ENCODE measurements around the gene WHAMM. TPM values are rescaled to one million over a fixed set of nuclear protein-coding genes. Genes with fewer than 3 reads are reported as not detected.

The WHAMM gene
- total RNA-seq, 4 donors from 2014 or later: 9.6 to 17.4 (median 14.2) TPM

DNA sequence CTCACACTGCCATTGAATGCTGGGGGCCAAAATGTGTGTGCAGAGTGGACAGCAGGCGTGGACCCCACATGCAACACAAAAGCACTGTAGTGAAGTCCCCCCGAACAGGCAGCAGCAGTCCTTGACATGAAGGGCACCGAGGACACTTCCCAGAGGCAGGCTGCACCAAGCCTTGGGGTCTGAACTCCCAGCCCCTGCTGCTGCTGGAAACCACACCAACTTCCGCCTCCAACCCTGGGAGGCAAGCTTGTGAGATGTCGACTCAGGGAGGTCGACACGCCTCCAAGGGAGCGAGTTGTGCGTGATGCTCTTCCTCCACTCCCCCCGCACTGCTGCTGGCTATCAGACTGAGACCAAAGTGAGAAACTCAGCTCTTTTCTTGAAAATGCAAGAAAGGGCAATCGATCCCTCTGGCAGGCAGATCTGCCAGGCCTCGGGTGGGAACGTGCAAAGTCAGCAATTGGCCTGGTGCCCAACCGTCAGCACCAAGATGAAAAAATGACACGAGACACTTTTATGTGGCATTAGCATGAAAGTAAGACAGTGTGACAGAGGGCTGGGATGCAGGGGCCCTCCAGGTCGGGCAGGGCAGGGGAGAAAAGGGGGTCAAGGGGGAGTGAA lies 43.6 kb downstream of the WHAMM start:
- DNase-seq (ENCODE audit: extremely low spot score): no peak
- Histone ChIP-seq H3K27ac (replicated peaks in 1 of 4) (no peak overlapping the region), H3K36me3 (peaks cover 0 to 18% (median 4%) of the 10 kb centered on the region in 4 donors), H3K9me3 (no peaks in the 10 kb centered on the region), H3K4me3 (no peak overlapping the region), H3K4me1 (peaks cover 6 to 15% (median 13%) of the 10 kb centered on the region in 4 donors), H3K27me3 (no peaks in the 10 kb centered on the region)
- intact Hi-C loops (cut with DNase I): loop anchor here (5.0 kb wide), 1 partner anchor 149 kb away; no protein-coding TSS in a partner anchor
- TF ChIP-seq EP300 (IDR thresholded peaks at IDR 0.05) (no peak), POLR2AphosphoS5 (IDR thresholded peaks at IDR 0.05) (no peak), POLR2A (IDR thresholded peaks at IDR 0.05; ENCODE audit: low read depth) (no peak)
- TF ChIP-seq, protein P1, sequence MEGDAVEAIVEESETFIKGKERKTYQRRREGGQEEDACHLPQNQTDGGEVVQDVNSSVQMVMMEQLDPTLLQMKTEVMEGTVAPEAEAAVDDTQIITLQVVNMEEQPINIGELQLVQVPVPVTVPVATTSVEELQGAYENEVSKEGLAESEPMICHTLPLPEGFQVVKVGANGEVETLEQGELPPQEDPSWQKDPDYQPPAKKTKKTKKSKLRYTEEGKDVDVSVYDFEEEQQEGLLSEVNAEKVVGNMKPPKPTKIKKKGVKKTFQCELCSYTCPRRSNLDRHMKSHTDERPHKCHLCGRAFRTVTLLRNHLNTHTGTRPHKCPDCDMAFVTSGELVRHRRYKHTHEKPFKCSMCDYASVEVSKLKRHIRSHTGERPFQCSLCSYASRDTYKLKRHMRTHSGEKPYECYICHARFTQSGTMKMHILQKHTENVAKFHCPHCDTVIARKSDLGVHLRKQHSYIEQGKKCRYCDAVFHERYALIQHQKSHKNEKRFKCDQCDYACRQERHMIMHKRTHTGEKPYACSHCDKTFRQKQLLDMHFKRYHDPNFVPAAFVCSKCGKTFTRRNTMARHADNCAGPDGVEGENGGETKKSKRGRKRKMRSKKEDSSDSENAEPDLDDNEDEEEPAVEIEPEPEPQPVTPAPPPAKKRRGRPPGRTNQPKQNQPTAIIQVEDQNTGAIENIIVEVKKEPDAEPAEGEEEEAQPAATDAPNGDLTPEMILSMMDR (IDR thresholded peaks at IDR 0.05): no peak
- WGBS: 66% methylated on average over 16 of the region's 16 CpGs

DNA sequence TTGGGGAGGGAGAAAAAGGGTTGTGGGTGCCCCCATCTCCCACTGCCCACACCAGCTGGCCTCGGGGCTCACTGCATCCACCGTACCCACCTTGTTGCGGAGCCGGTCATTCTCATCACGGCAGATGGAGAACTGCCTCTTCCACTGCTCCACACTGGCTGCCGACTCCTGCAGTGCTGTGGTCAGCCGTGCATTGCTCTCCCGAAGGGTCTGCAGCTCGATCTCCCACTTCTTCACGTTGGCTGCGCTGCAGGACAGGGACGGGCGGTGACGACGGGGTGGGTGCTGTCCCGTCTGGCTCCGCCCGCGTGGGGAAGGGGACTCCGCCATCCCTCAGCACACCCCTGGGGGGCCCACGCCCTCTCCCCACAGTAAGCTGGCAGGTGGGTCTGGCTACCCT lies 45.1 kb downstream of the WHAMM start:
- no peak overlapping the region for H3K4me3 ChIP-seq
- TF ChIP-seq, protein P1 (IDR thresholded peaks at IDR 0.05): no peak
- no peak for TF ChIP-seq EP300 (IDR thresholded peaks at IDR 0.05)
- no peak for TF ChIP-seq POLR2A (IDR thresholded peaks at IDR 0.05; ENCODE audit: low read depth)
- TF ChIP-seq POLR2AphosphoS5 (IDR thresholded peaks at IDR 0.05): no peak
- WGBS: 79% methylated on average over 7 of the region's 21 CpGs
- H3K9me3 ChIP-seq: no peaks in the 10 kb centered on the region
- intact Hi-C loops (cut with DNase I): loop anchor here (5.0 kb wide), 1 partner anchor 148 kb away; no protein-coding TSS in a partner anchor
- H3K27me3 ChIP-seq: no peaks in the 10 kb centered on the region
- H3K36me3 ChIP-seq: peaks cover 0 to 22% (median 6%) of the 10 kb centered on the region in 4 donors
- no peak for DNase-seq (ENCODE audit: extremely low spot score)
- peaks cover 6 to 8% (median 7%) of the 10 kb centered on the region in 4 donors for H3K4me1 ChIP-seq
- H3K27ac ChIP-seq (replicated peaks in 1 of 4): no peak overlapping the region

DNA sequence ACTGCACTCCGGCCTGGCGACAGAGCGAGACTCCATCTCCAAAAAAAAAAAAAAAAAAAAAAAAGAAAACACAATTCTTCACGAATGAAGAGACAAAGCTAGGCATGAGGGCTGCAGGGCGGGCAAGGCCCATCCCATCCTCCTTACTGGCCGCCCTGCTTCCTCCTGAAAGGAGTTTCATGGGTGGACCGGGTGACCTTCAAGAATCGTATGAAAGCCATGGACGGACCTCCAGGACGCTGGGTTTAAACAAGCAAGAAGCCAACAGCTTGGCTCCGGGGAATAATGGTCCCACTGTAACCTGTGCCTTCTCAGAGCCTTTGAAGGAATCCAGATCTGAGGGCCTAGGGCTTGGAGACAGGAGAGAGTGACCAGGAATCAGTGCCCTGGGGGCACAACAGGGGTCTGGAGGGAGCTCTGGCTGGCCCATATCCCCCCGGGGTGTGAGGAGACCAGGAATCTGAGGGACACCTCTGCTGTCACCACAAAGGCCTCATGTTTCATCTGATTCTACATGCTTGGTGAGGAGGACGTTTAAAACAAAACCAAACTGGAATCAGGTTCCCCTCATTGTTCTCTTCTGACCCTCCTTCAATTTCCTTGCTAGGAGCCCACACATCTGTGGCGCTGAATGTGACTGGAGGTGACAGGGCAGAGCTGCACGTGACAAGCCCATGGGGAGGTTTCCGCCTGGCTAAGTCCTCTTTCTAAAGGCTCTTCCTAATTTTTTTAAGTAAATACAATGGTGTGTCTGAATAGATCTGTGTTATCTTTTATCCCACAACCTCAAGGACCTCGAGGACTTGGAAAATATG lies 46.1 kb downstream of the WHAMM start:
- H3K4me1 ChIP-seq: no peaks in the 10 kb centered on the region
- intact Hi-C loops (cut with DNase I): no loop called here
- peaks cover 0 to 22% (median 6%) of the 10 kb centered on the region in 4 donors for H3K36me3 ChIP-seq
- H3K27ac ChIP-seq (replicated peaks in 1 of 4): no peak overlapping the region
- WGBS: 78% methylated on average over 16 of the region's 17 CpGs
- no peaks in the 10 kb centered on the region for H3K9me3 ChIP-seq
- DNase-seq (ENCODE audit: extremely low spot score): no peak
- TF ChIP-seq, protein P1 (IDR thresholded peaks at IDR 0.05): no peak
- TF ChIP-seq EP300 (IDR thresholded peaks at IDR 0.05): no peak
- TF ChIP-seq POLR2AphosphoS5 (IDR thresholded peaks at IDR 0.05): no peak
- no peak for TF ChIP-seq POLR2A (IDR thresholded peaks at IDR 0.05; ENCODE audit: low read depth)
- H3K27me3 ChIP-seq: no peaks in the 10 kb centered on the region
- H3K4me3 ChIP-seq: no peak overlapping the region

DNA sequence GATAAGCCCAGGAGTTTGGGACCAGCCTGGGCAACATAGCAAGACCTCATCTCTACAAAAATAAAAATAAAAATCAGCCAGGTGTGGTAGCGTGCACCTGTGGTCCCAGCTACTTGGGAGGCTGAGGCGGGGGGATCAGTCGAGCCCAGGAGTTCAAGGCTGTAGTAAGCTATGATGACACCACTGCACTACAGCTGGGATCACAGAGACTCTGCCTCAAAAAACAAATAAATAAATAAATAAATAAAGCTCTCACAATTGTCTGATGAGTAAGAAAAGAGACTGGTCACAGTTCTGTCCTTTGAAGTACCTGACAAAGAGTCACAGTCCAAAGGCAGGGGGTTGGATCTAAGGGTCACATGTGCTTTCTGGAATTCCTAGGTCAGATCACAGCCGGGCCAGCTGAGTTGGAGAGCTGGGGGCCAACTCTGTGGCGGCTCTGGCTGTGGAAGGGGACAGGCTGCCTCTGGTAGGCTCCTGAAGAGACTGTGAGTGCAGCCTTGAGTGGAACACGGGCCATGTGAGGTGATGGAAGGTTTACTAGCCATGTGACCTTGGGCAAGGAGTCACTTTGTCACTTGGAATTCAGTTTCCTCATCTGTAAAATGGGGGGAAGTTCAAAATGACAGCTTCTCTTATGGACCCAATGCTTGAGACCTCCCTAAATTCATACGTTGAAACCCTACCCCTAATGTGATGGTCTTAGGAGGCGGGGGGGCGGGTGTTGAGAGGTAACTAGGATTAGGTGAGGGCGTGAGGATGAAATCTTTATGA lies 47.2 kb downstream of the WHAMM start:
- H3K27ac ChIP-seq (replicated peaks in 1 of 4): no peak overlapping the region
- H3K27me3 ChIP-seq: no peaks in the 10 kb centered on the region
- intact Hi-C loops (cut with DNase I): no loop called here
- TF ChIP-seq POLR2A (IDR thresholded peaks at IDR 0.05; ENCODE audit: low read depth): no peak
- TF ChIP-seq, protein P1 (IDR thresholded peaks at IDR 0.05): no peak
- TF ChIP-seq EP300 (IDR thresholded peaks at IDR 0.05): no peak
- TF ChIP-seq POLR2AphosphoS5 (IDR thresholded peaks at IDR 0.05): no peak
- H3K9me3 ChIP-seq: no peaks in the 10 kb centered on the region
- no peak for DNase-seq (ENCODE audit: extremely low spot score)
- H3K36me3 ChIP-seq: peaks cover 0 to 14% (median 4%) of the 10 kb centered on the region in 4 donors
- H3K4me1 ChIP-seq: no peaks in the 10 kb centered on the region
- no peak overlapping the region for H3K4me3 ChIP-seq
- 96% methylated on average over 10 of the region's 10 CpGs for WGBS
